SKM-1 (cell line): ENCODE results near the gene SNUPN.

Experiments
- DNase-seq: peaks from one replicate; lab custom pipeline; 2025; ENCODE audit not compliant: unreplicated experiment; lab: John Stamatoyannopoulos, UW

Gene SNUPN

DNA sequence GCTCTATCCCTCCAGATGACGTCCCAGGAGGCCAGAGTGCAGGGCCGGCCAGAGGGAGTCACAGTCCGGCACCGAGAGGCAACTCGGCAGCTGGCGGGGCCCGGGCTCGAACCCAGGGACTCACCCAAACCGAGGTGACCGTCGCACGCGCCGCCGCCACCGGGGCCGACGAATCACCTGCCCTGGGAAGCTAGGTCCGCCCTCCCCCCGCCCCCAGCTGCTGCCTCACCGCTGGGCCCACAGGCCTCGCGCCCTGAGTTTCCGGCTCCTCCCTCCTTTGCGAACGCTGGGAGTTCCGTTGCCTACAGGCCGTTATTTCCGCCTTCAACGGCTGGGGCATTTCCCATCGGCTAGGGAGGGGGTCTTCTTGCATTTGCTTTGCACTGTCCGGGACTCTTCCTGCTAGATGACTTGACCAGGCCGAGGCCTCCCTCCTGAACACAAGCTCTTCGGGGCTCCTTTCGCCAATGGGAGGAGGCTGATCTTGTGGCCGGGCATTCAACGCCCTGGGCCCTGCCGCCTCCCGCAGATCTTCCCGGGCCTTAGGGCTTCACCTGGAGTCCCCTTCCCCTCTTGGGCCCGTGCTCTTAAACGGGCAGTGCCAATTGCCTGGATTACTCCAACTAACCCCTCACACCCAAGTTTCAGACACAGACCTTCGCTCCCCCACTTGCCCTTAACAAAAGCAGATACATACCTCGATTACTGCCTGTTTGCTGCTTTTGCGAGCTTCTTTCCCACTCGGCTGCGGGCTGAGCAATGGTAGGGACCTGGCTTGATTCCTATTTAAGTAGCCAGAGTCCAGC lies at the start of gene SNUPN:
Gene SNUPN, minus strand, starts transcription at position 184 of the 806 bp plus-strand sequence. CDS start 4,674 bp downstream, outside the sequence.
- peak; percentile 86 for DNase-seq

DNA sequence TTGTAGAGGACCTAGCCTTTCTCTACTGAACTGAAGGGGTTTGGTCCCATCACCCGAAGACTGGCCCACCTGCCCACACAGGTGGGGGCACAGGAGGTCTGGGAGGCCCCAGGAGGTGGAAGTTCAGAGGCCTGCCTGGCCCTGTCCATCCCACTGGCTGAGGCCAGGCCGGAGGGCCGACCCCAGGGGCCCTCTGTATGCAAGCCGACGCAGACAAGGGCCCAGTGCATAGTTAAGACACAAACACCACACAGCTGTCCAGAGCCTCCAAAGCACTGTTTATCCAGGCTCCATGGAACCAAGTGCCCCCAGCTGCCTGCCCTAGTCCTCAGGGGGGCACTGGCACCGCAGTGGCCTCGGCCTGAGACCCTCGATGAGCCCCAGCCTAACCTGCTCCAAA lies 48.8 kb upstream of the SNUPN start:
- DNase-seq: no peak

DNA sequence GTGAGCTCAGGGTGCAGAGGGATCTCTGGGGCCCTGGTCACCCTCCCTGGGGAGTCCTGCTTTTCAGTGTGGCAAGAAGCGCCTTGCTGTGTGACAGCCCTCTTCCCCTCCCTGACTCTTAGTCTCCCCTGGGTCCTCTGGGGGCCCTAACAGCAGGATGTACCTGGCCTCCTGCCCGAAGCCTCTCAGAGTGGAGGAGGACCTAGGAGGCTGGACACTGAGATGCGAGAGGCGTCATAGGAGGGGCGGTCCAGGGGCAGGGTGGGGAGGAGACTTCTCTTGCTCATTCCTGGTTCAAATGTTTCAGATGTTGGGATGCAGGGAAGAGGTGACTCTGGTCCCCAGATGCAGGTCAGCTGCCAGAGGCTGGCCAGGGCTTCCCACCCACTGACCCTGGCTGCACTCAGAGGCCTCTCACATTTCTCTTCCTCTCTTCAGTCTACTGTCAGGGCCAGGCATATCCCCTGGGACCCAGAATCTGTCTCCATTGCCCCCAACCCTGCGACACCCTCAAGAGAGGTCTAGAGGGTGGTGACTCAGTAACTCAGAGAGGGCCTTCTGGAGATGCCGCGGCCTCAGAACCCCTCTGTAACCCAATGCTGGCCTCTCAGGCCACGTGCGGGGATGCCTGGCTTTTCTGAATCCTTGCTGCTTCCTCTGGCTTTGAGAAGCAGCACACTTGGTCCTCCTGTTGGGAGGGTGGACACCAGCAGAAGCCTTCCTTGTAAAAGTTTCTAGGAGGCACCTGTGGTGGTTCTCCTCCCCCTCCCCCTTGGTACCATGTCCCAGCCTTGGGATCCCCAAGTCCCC lies 48.1 kb upstream of the SNUPN start:
- no peak for DNase-seq

DNA sequence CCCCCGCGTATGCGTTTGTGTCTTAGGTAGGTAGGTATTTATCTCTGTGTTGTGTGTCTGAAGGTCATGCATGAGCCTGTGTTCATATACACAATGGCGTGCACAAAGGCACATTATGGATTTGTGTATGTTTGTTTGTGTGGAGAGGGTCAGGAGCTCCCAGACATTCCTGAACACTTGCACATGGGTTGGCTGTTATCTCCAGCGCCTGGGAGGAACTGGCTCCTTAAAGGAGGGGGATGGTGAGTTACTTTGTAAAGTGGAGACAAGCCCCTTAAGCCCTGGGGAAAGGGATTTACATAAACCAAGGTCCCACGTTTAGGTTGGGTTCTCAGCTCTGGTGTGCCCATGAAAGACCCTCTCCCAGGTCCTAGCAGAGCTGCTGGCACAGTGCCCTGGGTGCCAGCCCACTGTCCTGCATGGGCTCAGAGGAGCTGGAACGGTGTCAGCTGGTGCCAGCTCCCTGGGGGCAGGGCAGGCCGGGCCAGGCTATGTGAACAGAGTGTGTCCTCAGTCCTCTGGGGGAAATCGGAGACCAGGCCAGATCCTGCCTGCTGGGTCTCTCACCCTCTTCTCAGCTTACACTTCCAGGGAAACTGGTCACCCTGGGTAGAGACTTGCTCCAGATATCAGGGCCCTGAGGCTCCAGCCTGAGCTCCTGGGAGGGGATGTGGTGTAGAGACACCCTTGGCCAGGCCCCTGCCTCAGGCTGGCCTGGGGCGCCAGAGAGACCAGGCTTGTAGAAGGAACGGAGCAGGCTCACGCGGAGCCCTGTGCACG lies 47.3 kb upstream of the SNUPN start:
- DNase-seq: no peak

DNA sequence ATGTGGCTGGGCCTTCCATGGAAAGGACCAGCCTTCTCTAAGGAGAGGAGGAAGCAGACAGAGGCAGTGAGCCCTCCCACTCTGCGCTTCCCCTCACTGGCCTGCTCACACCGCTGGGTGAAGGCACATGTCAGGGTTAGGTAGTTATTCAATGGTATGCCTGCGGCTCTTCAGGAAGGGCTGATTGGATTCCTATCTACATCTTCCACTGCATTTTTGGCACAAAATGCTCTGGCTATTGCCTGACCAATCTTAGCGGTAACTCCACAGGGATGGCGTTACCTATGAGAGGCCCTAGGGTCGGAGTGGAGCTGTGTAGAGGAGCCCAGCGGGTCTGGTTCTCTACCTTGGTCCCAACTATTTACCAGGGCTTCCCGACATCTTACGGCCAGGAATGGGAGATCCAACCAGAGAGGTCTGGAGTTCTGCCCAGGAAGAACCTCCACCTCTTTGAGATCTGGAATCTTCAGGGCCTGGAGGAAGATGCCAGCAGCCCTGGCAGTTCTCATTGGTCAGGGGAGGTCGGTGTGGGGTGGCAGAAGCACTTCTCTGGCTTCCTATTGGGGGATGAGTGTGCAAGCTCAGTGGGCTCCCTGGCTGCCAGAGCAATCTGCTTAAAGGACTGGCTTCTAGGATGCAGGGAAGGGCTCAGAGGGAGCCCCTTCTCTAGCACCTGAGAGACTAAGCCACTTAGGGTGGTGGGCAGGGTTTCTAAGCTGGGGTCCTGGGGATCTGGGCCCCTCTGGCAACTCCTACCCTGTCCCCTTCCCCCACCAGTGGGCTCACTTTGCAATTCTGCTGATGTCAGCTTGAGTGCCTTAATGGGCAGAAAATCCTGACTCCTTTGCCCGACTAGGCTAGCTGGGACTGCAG lies 46.4 kb upstream of the SNUPN start:
- no peak for DNase-seq

DNA sequence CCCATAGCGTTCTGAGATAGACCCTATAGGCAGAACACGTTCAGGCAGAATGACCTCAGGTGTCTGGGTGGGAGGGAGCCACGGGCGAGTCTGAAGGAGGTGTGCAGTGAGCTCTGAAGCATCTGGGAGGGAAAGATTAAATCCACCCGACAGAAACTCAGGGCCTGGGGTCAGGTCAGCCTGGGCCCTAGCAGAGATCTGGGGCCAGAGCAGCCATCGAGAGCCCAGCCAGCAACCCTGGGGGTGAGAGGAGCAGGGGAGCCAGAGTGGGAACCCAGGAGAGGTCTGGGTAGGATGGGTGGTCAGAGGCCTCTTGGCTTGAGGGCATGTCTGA lies 44.3 kb upstream of the SNUPN start:
- no peak for DNase-seq

DNA sequence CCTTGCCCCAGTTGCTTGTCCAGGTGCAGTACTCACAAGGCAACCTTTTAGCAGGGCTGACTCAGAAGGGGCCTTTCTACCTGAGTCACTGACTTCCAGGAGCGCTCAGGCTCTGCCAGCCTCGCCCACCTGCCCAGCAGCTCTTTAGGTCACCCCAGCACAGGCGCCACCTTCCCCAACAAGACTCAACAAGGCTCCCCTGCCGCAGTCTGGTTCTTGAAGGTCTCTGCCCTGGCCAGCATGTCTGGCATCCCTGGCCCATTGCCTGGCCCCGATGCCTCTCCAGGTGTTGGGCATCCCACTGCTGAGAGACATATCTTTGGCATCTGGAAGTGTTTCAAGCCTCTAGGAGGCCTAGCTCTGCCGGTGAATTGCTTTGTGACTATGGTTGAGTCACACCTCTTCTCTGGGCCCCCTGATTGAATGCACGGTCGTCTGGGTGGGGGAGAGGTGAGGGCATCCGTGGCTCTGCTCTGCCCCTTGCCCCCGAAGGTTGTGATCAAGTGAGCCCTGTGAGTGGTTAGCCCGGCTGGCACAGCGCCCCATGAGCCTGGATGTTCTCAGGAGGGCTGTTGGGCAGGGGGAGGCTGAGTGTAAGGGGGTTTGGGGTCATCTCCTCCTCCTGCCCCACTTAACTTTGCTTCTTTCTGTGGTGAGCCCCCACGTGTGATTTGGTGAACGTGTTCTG lies 43.8 kb upstream of the SNUPN start:
- DNase-seq: no peak

DNA sequence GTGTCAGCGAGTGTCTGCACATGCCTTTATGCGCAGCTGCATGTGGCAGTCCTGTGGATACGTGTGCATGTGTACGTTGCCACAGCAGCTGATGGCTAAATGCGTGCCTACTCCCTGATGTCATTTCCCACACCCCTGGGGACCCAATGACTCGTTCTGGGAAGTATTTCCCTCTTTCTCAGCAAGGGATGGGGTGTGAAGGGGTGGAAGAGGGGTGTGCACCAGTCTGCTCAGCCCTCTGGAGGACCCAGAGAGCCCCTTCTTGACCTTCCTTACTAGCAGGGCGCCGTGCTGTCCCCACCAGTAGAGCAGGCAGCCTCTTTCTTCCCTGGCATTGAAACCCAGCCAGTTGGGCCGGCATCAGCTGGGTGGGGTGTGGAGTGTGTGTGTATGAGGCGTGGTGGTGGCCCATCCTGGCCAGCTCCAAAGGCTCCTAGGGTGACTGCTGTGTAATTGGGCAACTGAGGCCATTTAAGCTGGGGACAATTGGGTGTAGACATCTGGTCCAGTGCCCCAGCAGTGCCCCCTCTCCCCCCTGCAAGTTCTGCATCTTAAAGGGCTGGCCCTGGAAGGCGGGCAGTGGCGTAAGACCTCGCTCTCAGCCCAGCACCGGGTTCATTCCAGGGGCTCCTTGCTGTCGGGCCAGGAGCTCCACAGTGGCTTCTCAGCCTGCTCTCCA lies 41.4 kb upstream of the SNUPN start:
- no peak for DNase-seq

DNA sequence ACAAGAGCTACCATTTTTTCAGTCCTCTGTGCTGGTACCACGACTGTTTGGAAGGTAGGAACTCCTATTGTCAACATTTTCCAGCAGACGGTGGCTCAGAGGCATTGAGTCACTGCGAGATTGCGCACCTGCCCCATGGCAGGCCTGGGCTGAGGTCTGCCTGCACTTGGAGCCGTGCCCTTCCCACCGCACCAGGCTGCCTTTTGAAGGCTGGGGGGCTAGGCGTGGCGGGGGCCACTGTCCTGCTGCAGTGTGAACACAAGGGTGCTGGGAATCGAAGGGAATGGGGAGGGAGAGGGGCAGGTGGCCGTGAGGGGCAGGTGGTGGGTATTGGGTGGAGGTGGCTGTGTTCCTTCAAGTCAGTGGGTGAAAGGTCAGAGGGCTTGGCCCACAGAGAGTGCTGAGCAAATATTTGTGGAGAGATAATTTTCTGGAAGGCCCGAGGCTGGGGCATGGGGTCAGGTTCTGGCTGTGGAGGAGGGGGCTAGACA lies 38.5 kb upstream of the SNUPN start:
- DNase-seq: no peak

DNA sequence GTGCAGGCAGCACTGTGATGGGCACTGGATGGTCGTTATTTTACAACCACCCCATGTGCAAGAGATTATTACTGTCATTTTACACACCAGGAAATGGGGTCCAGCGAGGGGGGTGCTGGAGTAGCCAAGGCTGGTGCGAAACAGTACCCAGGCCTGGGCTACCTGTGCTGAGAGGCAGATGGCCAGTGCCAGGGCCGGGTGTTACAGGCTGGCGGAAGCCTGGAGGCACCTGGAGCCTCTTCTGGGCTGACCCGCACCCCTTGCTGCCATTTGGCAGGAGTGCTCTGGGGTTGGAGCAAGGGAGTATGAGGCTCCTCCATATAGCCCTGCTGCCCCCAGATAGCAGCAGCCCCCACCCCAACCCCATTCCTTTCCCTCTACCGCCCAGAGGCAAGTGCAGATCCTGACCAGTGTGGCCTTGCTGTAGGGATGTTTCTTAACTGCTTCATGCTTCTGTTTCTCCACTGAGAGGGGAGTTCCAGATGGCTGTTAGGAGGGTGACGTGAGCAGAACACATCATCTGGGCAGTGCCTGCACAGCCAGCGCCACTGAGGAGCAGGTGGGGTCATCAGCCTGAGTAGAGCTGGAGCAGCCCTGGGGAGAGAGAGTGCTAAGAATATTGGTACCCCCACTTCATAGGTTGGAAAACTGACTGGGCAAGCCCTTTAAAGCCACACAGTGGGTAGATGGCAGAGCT lies 37.4 kb upstream of the SNUPN start:
- DNase-seq: no peak

DNA sequence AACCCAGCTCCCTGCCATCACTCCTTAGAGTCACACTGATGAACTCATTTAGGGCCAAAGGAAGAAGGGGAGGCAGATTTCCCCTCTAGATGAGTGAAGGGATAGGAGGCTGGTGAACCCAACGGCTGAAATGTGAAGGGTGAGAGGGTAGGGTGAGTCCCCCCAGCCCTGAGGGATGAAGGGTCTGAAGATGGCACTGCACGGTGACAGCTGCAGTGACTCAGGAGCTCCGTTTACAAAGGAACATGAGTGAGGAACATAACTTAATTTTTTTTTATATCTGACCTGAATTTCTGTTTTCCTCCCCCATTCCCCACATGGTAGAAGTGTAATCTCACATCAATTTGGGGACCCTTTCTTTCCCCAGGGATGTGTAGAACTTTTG lies 36.2 kb upstream of the SNUPN start:
- DNase-seq: no peak

DNA sequence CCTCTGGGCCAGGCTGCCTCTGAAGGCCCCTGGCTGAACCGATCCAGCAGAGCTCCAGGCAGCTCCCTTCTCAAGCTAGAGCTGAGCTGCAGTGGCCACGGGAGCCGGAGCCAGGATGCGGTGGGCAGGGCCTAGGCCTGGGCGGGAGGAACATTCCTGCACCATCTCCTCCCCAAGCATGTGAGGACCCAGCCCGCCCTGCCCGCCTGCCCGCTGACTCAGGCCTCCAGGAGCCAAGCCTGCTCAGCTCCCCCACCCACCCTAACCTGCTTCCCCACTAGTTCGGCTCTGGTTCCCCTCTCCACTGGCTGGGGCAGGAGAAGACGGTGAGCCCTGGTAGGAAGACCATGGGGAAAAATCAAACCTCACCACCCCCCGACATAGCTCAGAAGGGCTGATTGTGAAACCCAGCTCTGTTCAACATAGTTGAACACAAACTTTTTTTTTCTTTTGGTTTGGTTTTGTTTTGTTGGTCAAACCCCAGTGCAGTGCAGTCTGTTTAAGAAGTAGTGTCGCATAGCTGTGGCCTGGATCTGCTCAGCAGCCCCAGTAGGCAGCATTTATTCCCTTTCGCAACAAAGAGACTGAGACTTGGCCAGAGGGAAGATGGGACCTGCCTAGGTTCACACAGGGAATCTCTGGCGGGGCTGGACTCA lies 35.7 kb upstream of the SNUPN start:
- DNase-seq: no peak

DNA sequence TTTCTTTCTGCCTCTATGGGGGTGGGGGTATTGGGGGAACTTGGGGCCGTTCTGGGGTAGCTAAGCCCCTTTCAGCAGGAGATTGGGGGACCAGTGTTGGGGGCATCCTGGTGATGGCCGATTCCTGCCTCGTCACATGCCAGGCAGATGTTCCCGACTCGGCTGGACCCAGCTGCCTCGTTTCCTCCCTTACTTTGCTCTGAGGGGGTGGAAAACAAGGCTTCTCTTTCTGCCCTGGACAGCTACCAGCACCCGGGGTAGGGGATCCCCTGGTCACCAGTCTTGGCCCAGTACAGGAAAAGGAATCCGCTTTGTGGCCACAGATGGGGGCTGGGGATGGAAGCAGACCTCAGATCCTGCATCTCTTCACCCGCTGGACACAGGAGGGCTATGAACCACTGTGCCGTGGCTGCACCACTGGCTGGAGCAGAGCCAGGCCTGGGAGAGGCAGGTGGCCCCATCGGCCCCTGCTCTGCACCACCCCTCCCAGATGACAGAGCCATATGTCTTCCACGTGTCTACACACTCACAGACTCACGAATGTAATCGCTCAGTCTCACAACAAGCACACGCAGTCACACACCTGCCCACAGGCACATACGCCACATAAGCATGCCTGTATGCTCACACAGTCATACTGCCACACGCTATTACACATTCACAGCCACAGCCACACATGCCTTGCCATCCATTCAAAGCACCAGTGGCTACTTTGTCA lies 34.6 kb upstream of the SNUPN start:
- DNase-seq: no peak

DNA sequence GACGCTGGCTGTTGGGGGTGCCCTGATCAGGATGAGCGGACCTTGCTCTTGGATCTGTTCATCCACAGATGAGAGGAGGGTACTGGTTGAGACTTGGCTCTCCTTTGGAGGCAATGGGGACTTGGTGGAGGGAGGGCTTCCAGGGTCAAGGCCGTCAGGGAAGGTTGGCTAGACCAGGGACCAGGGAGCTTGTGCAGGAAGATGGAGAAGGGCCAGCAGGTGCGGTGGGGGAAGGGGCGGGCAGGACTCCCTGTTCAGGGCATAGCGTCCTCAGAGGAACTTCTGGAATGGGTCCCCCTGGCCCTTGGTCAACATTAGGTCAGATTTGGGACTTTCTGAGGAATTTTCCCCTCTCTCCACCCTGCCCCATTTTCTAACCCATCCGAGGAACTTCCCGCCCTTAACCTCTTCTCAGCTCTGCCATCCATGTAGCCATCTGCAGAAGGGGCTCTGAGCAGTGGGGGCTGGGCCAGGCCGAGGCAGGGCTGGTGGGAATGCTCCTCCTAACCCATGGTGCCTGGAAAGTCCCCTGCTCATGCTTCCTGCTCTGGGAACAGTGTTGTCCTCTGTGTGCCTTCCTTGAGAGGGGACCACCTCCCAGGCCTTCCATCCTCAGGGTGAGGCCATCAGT lies 33.7 kb upstream of the SNUPN start:
- DNase-seq: no peak

DNA sequence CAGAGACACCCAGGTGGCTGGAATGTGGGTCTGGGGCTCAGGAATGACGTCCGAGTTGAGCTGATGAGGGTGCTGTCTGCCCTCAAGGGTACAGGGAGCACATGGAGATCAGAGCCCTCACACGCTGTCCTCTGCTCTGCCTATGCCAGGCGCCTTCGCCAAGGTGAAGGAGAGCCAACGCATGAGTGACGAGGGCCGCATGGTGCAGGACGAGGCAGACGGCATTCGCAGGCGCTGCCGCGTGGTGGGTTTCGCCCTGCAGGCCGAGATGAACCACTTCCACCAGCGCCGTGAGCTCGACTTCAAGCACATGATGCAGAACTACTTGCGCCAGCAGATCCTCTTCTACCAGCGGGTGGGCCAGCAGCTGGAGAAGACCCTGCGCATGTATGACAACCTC lies 31.3 kb upstream of the SNUPN start:
- DNase-seq: no peak

DNA sequence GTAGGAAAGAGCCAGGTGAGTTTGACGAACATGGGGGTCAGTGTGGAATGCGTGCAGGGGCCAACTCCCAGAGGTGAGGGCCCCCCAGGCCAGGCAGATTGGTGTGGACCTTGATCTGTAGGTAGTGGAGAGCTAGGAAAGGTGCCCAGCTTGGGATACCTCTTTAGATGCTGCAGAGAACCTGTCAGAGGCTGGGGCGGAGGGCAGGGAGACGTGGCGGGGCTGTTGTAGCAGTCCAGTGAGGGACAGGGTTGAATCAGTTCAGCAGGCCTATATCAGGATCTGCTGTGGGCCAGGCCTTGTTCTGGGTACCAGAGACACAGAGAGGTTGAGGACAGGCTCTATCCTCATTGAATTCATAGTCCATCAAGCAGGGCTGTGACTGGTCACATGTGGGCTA lies 30.8 kb upstream of the SNUPN start:
- no peak for DNase-seq

DNA sequence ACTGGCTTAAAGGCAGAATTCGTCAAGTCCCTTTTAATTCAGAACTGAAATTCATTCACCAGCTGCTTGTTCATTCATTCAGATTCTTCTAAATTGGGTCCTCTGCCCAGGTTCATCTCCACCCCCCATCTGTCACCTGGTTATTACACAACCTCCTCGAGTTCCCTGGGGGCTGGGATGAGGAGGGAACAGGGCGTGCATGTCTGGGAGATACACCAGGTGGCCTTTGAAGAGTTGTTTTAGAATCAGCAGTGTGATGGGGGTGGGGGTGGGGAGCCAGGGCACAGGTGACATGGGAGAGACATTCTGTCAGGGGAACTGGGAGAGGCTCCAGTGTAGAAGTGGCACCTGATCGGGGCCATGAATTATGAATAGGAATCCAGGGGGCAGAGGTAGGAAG lies 30.4 kb upstream of the SNUPN start:
- no peak for DNase-seq
